Activated T-cell treated with anti-CD3 and anti-CD28 coated beads for 24 hours (primary cell): ENCODE measurements around the gene ZNF586.
A peak's percentile ranks its signal among the peaks of the same experiment; 100 is the strongest.
"Not testable (repeated sequence)": the region's sequence is repeated elsewhere in the genome, so short reads cannot be mapped to it uniquely, and the experiment has no call there.

ENCODE experiments used
- DNase-seq: peaks from one replicate; pipeline ENCODE4 v3.0.0-alpha.2; 2020; ENCODE audit warnings: low read depth

The ZNF586 gene

DNA sequence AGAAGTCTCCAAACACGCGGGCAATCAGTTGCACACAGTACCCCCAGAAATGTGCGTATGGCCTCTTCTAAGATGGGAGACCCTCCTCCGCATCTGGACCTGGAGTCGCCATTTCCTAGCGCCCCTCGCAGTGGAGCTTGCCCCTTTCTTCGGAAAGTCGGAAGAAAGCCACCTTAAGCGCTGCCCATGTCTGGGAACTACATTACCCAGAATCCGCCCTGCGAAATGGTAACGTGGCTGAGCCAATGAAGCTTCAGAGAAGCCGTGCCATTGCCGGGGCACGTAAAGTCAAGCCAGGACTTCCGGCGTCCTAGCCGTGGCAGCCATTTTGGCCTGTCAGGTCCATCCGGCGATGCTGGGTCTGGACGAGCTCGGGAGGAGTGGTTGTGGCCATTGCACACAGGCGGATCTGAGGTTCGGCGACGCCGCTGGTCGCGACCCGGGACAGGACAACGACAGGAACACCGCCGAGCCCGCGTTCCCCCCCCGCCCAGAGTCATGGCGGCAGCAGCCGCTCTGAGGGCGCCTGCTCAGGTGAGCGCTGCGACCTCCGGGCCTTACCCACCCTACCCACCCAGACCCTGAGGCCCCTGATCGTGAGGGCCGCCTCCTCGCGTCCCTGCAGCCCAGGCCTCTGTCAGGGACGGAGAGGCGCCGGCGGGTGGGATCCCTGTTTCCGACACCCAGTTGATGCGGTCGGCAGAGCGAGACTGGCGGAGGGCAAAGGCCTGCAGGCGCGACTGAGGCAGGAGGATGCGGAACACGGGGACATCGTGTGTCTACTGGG is at the start of gene ZNF586:
Gene ZNF586, plus strand, starts transcription at position 332 of the 787 bp plus-strand sequence. Its CDS starts 167 bp downstream, at position 499.
- DNase-seq: peak; percentile 81

GRCh38 chr19:57719901-57720519 is 49.5 kb upstream of the ZNF586 start:
- no peak for DNase-seq

DNA sequence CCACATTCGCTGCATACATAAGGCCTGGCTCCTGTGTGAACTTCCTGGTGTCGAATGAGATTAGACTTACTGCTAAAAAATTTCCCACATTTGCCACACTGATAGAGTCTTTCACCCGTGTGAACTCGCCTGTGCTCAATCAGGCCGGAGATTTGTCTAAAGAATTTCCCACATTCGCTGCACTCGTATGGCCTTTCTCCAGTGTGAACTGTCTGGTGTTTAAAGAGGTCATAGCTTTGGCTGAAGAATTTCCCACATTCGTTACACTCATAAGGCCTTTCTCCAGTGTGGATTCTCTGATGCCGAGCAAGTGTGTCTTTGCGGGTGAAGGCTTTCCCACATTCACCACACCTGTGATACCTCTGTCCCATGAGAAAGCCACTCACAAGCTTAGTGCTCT is 48.6 kb upstream of the ZNF586 start:
- no peak for DNase-seq

GRCh38 chr19:57738320-57738719 is 31.2 kb upstream of the ZNF586 start:
- DNase-seq: peak; percentile 26

DNA sequence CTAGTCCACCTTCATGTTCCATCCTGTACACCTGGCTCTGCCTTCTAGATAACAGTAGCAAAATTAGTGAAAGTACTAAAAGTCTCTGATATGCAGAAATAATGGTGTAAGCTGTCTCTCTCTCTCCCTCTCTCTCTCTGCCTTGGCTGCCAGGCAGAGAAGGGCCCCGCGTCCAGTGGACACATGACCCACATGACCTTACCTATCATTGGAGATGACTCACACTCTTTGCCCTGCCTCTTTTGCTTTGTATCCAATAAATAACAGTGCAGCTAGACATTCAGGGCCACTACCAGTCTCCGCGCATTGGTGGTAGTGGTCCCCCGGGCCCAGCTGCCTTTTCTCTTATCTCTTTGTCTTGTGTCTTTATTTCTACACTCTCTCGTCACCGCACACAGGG is 30.7 kb upstream of the ZNF586 start:
- DNase-seq: not testable (repeated sequence)

GRCh38 chr19:57746580-57747471 is 22.6 kb upstream of the ZNF586 start, which contains the start of gene ZNF776:
Gene ZNF776 (plus strand): TSS chr19:57746815. CDS start chr19:57747059, 244 bp downstream.
- DNase-seq: peak; percentile 83

DNA sequence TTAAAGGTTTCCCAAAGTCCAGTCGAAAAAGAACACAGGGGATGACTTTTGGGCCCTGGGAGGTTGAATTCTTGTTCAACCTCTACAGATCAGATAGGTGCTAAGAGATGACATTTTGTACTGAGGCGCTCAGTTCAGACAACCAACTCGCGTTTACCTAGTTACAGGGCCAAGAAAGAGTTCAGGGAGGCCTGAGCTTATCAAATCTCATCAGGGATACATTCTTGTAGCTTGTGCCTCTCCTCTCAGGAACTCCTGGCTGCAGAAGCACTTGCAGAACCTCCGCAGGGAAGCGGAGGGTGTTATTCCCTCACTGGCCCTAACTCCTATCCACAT is 22.0 kb upstream of the ZNF586 start:
- DNase-seq: no peak

- DNase-seq: no peak
These were observed 21.4 kb upstream of the ZNF586 start for GRCh38 chr19:57748029-57748428.

DNA sequence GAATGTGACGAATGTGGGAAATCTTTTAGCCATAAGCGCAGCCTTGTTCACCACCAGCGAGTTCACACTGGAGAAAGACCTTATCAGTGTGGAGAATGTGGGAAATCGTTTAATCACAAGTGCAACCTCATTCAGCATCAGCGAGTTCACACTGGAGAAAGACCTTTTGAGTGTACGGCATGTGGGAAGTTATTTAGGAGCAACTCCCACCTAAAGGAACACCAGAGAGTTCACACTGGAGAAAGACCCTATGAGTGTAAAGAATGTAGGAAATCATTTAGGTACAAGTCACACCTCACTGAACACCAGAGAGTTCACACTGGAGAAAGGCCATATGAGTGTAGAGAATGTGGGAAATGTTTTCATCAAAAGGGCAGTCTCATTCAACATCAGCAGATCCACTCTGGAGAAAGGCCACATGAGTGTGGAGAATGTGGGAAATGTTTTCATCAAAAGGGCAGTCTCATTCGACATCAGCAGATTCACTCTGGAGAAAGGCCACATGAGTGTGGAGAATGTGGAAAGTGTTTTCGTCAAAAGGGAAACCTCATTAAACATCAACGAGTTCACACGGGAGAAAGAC is 15.3 kb upstream of the ZNF586 start:
- DNase-seq: no peak

- no peak for DNase-seq
These were observed 14.4 kb upstream of the ZNF586 start for GRCh38 chr19:57755031-57755430.

- no peak for DNase-seq
These were observed 11.5 kb upstream of the ZNF586 start for GRCh38 chr19:57757941-57758340.

GRCh38 chr19:57759096-57759495 is 10.4 kb upstream of the ZNF586 start:
- DNase-seq: no peak

GRCh38 chr19:57771417-57771816 is 1.9 kb downstream of the ZNF586 start:
- DNase-seq: no peak

DNA sequence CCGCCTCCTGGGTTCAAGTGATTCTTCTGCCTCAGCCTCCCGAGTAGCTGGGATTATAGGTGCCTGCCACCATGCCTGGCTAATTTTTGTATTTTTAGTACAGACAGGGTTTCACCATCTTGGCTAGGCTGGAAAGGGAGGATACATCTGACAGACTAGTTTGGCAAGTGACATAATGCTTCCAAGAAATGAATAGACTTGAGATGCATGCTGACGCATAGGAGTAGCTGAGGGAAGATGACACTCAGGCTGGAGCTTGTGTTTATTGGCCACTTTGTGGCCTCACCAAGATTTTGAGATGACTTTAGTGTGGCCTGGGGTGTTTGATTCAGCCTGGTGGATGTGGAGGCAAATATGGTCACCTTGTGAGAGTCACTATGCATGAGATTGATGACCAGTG is 4.0 kb downstream of the ZNF586 start:
- DNase-seq: no peak

GRCh38 chr19:57776764-57777296 is 7.4 kb downstream of the ZNF586 start:
- no peak for DNase-seq

- no peak for DNase-seq
These were observed 8.9 kb downstream of the ZNF586 start for GRCh38 chr19:57778336-57778735.

DNA sequence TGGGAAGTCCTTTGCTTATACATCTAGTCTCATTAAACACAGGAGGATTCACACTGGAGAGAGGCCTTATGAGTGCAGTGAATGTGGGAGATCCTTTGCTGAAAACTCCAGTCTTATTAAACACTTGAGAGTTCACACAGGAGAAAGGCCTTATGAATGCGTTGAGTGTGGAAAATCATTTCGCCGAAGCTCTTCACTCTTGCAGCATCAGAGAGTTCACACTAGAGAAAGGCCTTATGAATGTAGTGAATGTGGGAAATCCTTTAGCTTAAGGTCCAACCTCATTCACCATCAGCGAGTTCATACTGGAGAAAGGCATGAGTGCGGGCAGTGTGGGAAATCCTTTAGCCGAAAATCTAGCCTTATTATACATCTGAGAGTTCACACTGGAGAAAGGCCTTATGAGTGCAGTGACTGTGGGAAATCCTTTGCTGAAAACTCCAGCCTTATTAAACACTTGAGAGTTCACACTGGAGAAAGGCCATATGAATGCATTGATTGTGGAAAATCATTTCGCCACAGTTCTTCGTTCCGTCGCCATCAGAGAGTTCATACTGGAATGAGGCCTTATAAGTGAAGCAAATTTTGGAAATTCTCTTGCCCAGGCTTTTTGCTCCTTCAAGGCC is 9.9 kb downstream of the ZNF586 start:
- DNase-seq: no peak

DNA sequence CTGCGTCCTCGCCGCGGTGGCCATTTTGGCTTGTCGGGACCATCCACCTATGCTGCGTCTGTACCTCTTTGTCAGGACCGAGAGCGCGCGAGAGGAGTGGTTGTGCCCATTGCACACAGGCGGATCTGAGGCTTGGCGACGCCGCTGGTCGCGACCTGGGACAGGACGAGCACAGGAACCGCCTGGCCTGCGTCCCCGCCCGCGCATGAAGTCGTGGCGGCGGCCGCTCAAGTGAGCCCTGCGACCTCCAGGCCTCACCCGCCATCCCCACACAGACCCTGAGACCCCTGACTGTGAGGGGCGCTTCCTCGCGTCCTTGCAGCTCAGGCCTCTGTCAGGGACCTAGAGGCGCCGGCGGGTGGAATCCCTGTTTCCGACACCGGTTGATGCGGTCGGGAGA is 16.8 kb downstream of the ZNF586 start:
- no peak for DNase-seq

DNA sequence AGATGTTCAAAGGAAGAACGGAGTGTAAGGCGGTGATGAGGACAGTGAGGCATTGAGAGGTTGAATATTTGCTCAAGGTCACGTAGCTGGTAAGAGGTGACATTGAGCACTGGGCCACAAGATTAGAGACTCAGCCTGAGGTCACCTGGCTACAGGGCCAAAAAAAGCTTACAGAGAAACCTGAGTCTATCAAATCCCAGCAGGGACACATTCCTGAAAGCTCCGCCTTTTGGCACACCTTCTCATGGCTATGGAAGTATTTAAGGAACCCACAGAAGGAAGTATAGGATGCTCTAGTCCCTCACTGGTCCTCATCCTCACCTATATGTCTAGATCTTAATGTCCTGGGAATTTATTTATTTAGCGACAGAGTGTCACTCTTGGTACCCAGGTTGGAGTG is 17.4 kb downstream of the ZNF586 start:
- DNase-seq: no peak

GRCh38 chr19:57788114-57788692 is 18.7 kb downstream of the ZNF586 start:
- DNase-seq: no peak

GRCh38 chr19:57789288-57789687 is 19.8 kb downstream of the ZNF586 start:
- no peak for DNase-seq
